Neuronal stem cell (in vitro differentiated cells): ENCODE data around the gene DCTN1.

Experiments
- DNase-seq: peaks from one replicate; pipeline ENCODE4 v3.0.0-alpha.2; 2013; ENCODE audit warnings: low spot score
- H2AFZ ChIP-seq: one replicate; pipeline ENCODE4 v1.6.1; 2013; ENCODE audit warnings: mild to moderate bottlenecking, low read length, inconsistent platforms
- H2AK5ac ChIP-seq: 2 replicates; pipeline ENCODE4 v1.6.1; 2013; ENCODE audit warnings: low read depth, mild to moderate bottlenecking, inconsistent platforms, low read length, moderate library complexity, mixed read lengths
- H2BK120ac ChIP-seq: 2 replicates; pipeline ENCODE4 v1.6.1; 2013; ENCODE audit warnings: low read depth, mild to moderate bottlenecking, inconsistent platforms, low read length, moderate library complexity, mixed read lengths
- H2BK12ac ChIP-seq: one replicate; pipeline ENCODE4 v1.6.1; 2013; ENCODE audit warnings: low read length, inconsistent platforms
- H2BK15ac ChIP-seq: 2 replicates; pipeline ENCODE4 v1.6.1; 2013; ENCODE audit warnings: mild to moderate bottlenecking, low read length, inconsistent platforms, mixed read lengths
- H2BK5ac ChIP-seq: one replicate; pipeline ENCODE4 v1.6.1; 2013; ENCODE audit warnings: inconsistent platforms, mild to moderate bottlenecking, low read length, moderate library complexity
- H3K14ac ChIP-seq: one replicate; pipeline ENCODE4 v1.6.1; 2013; ENCODE audit warnings: low read length, inconsistent platforms
- H3K18ac ChIP-seq: 2 replicates; pipeline ENCODE4 v1.6.1; 2013; ENCODE audit warnings: low read length, inconsistent platforms
- H3K23ac ChIP-seq: 2 replicates; pipeline ENCODE4 v1.6.1; 2013; ENCODE audit warnings: low read depth, mild to moderate bottlenecking, mixed read lengths, low read length, inconsistent platforms; ENCODE audit not compliant: poor library complexity
- H3K27ac ChIP-seq: replicated peaks from 3 replicates; pipeline ENCODE4 v1.5.1; 2013; ENCODE audit warnings: low read length, inconsistent platforms
- H3K27me3 ChIP-seq, 3 experiments: 2 replicates each; pipeline ENCODE4 v1.6.1; 2013; ENCODE audit warnings: low read length in 3 of 3, mild to moderate bottlenecking in 2 of 3, inconsistent platforms in 1 of 3, low read depth in 1 of 3, mixed read lengths in 1 of 3, moderate library complexity in 1 of 3; ENCODE audit not compliant: control insufficient read depth in 3 of 3, insufficient read depth in 3 of 3
- H3K36me3 ChIP-seq, 2 donors: replicated peaks in 1 of 2; 2 replicates each; pipeline ENCODE4 v1.6.1; 2013; ENCODE audit warnings: low read length in 2 of 2; ENCODE audit not compliant: control insufficient read depth in 2 of 2, insufficient read depth in 2 of 2
- H3K4ac ChIP-seq: 2 replicates; pipeline ENCODE4 v1.6.1; 2013; ENCODE audit warnings: inconsistent platforms, mild to moderate bottlenecking, low read length, moderate library complexity
- H3K4me1 ChIP-seq, 2 donors: 1 replicate in 1 of 2; 2 replicates in 1 of 2; pipeline ENCODE4 v1.6.1; 2013; ENCODE audit warnings: low read length in 2 of 2, low read depth in 1 of 2; ENCODE audit not compliant: control insufficient read depth in 2 of 2, insufficient read depth in 1 of 2
- H3K4me2 ChIP-seq: one replicate; pipeline ENCODE4 v1.6.1; 2013; ENCODE audit warnings: mild to moderate bottlenecking, low read length, inconsistent platforms; ENCODE audit not compliant: insufficient read depth, poor library complexity, severe bottlenecking
- H3K4me3 ChIP-seq, 2 donors: 2 replicates each; pipeline ENCODE4 v1.5.1; 2013; ENCODE audit warnings: low read length in 2 of 2, mild to moderate bottlenecking in 2 of 2, inconsistent platforms in 1 of 2, moderate library complexity in 1 of 2
- H3K79me1 ChIP-seq: one replicate; pipeline ENCODE4 v1.6.1; 2013; ENCODE audit warnings: low read depth, mild to moderate bottlenecking, inconsistent platforms, low read length, moderate library complexity
- H3K9ac ChIP-seq: one replicate; pipeline ENCODE4 v1.6.1; 2013; ENCODE audit warnings: mild to moderate bottlenecking, low read depth, low read length, inconsistent platforms; ENCODE audit not compliant: poor library complexity
- H3K9me3 ChIP-seq, 2 donors: replicated peaks in 1 of 2; 2 replicates each; pipeline versions ENCODE3 to v1.6.1; 2013; ENCODE audit warnings: low read length in 2 of 2, mild to moderate bottlenecking in 2 of 2, inconsistent platforms in 1 of 2, low read depth in 1 of 2, mixed read lengths in 1 of 2, moderate library complexity in 1 of 2; ENCODE audit not compliant: control insufficient read depth in 2 of 2, insufficient read depth in 1 of 2
- H4K8ac ChIP-seq: one replicate; pipeline ENCODE4 v1.6.1; 2013; ENCODE audit warnings: low read depth, mild to moderate bottlenecking, inconsistent platforms, low read length, moderate library complexity
- H4K91ac ChIP-seq: one replicate; pipeline ENCODE4 v1.6.1; 2013; ENCODE audit warnings: low read length, low read depth, mild to moderate bottlenecking, inconsistent platforms; ENCODE audit not compliant: poor library complexity
- WGBS, 2 donors: extraction: QIAGEN DNeasy Blood & Tissue Kit; methylation state at CpG; one replicate each; pipeline ENCODE4 v1.1.7; 2013; ENCODE audit warnings: missing lambda C conversion rate in 2 of 2, mixed read lengths in 1 of 2; ENCODE audit not compliant: insufficient read length in 2 of 2, insufficient replicate concordance in 1 of 2; ENCODE audit errors: extremely low coverage in 2 of 2; 5-methylcytosine and 5-hydroxymethylcytosine counted together

Gene DCTN1

GRCh38 chr2:74333896-74334586 is 46.1 kb downstream of the DCTN1 start:
- no peak overlapping the region for H3K14ac ChIP-seq
- H2BK120ac ChIP-seq = no peak overlapping the region
- no peak overlapping the region for H2AK5ac ChIP-seq
- no peak overlapping the region for H3K4ac ChIP-seq
- no peak overlapping the region for H4K91ac ChIP-seq
- no peak overlapping the region for H2AFZ ChIP-seq
- H2BK15ac ChIP-seq = no peak overlapping the region
- peaks cover 0 to 2% of the 10 kb centered on the region in 2 donors for H3K36me3 ChIP-seq
- no peak overlapping the region for H3K4me3 ChIP-seq
- H3K27me3 ChIP-seq = peaks cover 0 to 10% (median 0%) of the 10 kb centered on the region in 3 experiments
- no peaks in the 10 kb centered on the region for H3K79me1 ChIP-seq
- H3K4me2 ChIP-seq = no peak overlapping the region
- H3K23ac ChIP-seq = no peak overlapping the region
- no peak overlapping the region for H3K18ac ChIP-seq
- no peak overlapping the region for H4K8ac ChIP-seq
- H2BK5ac ChIP-seq = no peak overlapping the region
- no peak overlapping the region for H3K9ac ChIP-seq
- H3K9me3 ChIP-seq = no peaks in the 10 kb centered on the region
- H2BK12ac ChIP-seq = no peak overlapping the region
- no CpG with 5 or more reads among the region's 6 CpGs for WGBS, 2 donors
- H3K4me1 ChIP-seq = no peaks in the 10 kb centered on the region
- DNase-seq = no peak
- H3K27ac ChIP-seq = no peak overlapping the region

GRCh38 chr2:74333175-74333574 is 46.9 kb downstream of the DCTN1 start:
- Histone ChIP-seq H3K14ac (no peak overlapping the region), H3K4me2 (no peak overlapping the region), H2BK120ac (no peak overlapping the region), H3K18ac (no peak overlapping the region), H4K8ac (no peak overlapping the region), H2AK5ac (no peak overlapping the region), H2BK12ac (no peak overlapping the region), H4K91ac (no peak overlapping the region), H3K27ac (no peak overlapping the region), H2BK5ac (no peak overlapping the region), H2AFZ (no peak overlapping the region), H3K23ac (no peak overlapping the region), H3K79me1 (no peaks in the 10 kb centered on the region), H3K4me1 (peaks cover 0 to 2% of the 10 kb centered on the region in 2 donors), H3K9me3 (no peaks in the 10 kb centered on the region), H3K4ac (no peak overlapping the region), H3K27me3 (peaks cover 0 to 10% (median 0%) of the 10 kb centered on the region in 3 experiments), H3K9ac (no peak overlapping the region), H3K36me3 (peaks cover 0 to 2% of the 10 kb centered on the region in 2 donors), H2BK15ac (no peak overlapping the region), H3K4me3 (no peak overlapping the region)
- no peak for DNase-seq
- no CpG with 5 or more reads among the region's 3 CpGs for WGBS, 2 donors

- Histone ChIP-seq H2BK12ac (no peak overlapping the region), H3K27ac (no peak overlapping the region), H3K9me3 (no peaks in the 10 kb centered on the region), H2AFZ (no peak overlapping the region), H3K4ac (no peak overlapping the region), H3K23ac (no peak overlapping the region), H3K9ac (no peak overlapping the region), H3K27me3 (peaks cover 0 to 7% (median 0%) of the 10 kb centered on the region in 3 experiments), H3K79me1 (no peaks in the 10 kb centered on the region), H2BK15ac (no peak overlapping the region), H3K14ac (no peak overlapping the region), H3K4me3 (no peak overlapping the region), H3K4me2 (no peak overlapping the region), H2AK5ac (no peak overlapping the region), H4K8ac (no peak overlapping the region), H4K91ac (no peak overlapping the region), H3K36me3 (peaks cover 0 to 2% of the 10 kb centered on the region in 2 donors), H3K18ac (no peak overlapping the region), H2BK5ac (no peak overlapping the region), H3K4me1 (peaks cover 2 to 5% of the 10 kb centered on the region in 2 donors), H2BK120ac (no peak overlapping the region)
- no peak for DNase-seq
- WGBS, 2 donors = no CpG with 5 or more reads among the region's 3 CpGs
Observed at GRCh38 chr2:74332550-74333174, 47.4 kb downstream of the DCTN1 start.

GRCh38 chr2:74328573-74328972 is 51.5 kb downstream of the DCTN1 start:
- no peak overlapping the region for H4K8ac ChIP-seq
- H3K27me3 ChIP-seq = no peaks in the 10 kb centered on the region
- peaks cover 0 to 2% of the 10 kb centered on the region in 2 donors for H3K36me3 ChIP-seq
- H4K91ac ChIP-seq = no peak overlapping the region
- H3K9ac ChIP-seq = no peak overlapping the region
- no peak overlapping the region for H2BK15ac ChIP-seq
- DNase-seq = no peak
- no peak overlapping the region for H2AK5ac ChIP-seq
- H2BK5ac ChIP-seq = no peak overlapping the region
- no peak overlapping the region for H3K18ac ChIP-seq
- WGBS, 2 donors = no CpG with 5 or more reads among the region's 2 CpGs
- H2AFZ ChIP-seq = no peak overlapping the region
- no peak overlapping the region for H3K4me3 ChIP-seq
- H3K4me2 ChIP-seq = no peak overlapping the region
- no peak overlapping the region for H3K27ac ChIP-seq
- H3K4ac ChIP-seq = no peak overlapping the region
- no peaks in the 10 kb centered on the region for H3K79me1 ChIP-seq
- H3K23ac ChIP-seq = no peak overlapping the region
- H2BK120ac ChIP-seq = no peak overlapping the region
- peaks cover 0 to 2% of the 10 kb centered on the region in 2 donors for H3K9me3 ChIP-seq
- H3K14ac ChIP-seq = no peak overlapping the region
- H3K4me1 ChIP-seq = peaks cover 2 to 10% of the 10 kb centered on the region in 2 donors
- no peak overlapping the region for H2BK12ac ChIP-seq
